Measurements from ENCODE around the gene ALDH3B1.

ALDH3B1 gene

GRCh38 chr11:68042219-68043028 lies 32.3 kb downstream of the ALDH3B1 start:
- Histone ChIP-seq H2AFZ (ENCODE audit: low read depth, low read length) (no peak overlapping the region), H3K9me3 (ENCODE audit: low read length) (no peaks in the 10 kb centered on the region), H3K36me3 (ENCODE audit: insufficient read depth, low read length) (no peaks in the 10 kb centered on the region), H3K4me1 (ENCODE audit: insufficient read depth, low read length) (peaks cover 16% of the 10 kb centered on the region), H3K27me3 (ENCODE audit: insufficient read depth, low read length) (no peaks in the 10 kb centered on the region), H3K4me3 (ENCODE audit: low read length) (no peak overlapping the region)

- H3K27me3 ChIP-seq (ENCODE audit: insufficient read depth, low read length), result no peaks in the 10 kb centered on the region
- no peak overlapping the region for H3K4me3 ChIP-seq (ENCODE audit: low read length)
- H2AFZ ChIP-seq (ENCODE audit: low read depth, low read length), result no peak overlapping the region
- no peaks in the 10 kb centered on the region for H3K9me3 ChIP-seq (ENCODE audit: low read length)
- H3K4me1 ChIP-seq (ENCODE audit: insufficient read depth, low read length), result peaks cover 16% of the 10 kb centered on the region
- H3K36me3 ChIP-seq (ENCODE audit: insufficient read depth, low read length), result no peaks in the 10 kb centered on the region
These were observed 32.9 kb downstream of the ALDH3B1 start for GRCh38 chr11:68043029-68043348.

- no peaks in the 10 kb centered on the region for H3K9me3 ChIP-seq (ENCODE audit: low read length)
- H3K27me3 ChIP-seq (ENCODE audit: insufficient read depth, low read length), result no peaks in the 10 kb centered on the region
- H3K4me3 ChIP-seq (ENCODE audit: low read length), result no peak overlapping the region
- no peaks in the 10 kb centered on the region for H3K36me3 ChIP-seq (ENCODE audit: insufficient read depth, low read length)
- peaks cover 16% of the 10 kb centered on the region for H3K4me1 ChIP-seq (ENCODE audit: insufficient read depth, low read length)
- no peak overlapping the region for H2AFZ ChIP-seq (ENCODE audit: low read depth, low read length)
These were observed 33.4 kb downstream of the ALDH3B1 start for GRCh38 chr11:68043349-68044144.

DNA sequence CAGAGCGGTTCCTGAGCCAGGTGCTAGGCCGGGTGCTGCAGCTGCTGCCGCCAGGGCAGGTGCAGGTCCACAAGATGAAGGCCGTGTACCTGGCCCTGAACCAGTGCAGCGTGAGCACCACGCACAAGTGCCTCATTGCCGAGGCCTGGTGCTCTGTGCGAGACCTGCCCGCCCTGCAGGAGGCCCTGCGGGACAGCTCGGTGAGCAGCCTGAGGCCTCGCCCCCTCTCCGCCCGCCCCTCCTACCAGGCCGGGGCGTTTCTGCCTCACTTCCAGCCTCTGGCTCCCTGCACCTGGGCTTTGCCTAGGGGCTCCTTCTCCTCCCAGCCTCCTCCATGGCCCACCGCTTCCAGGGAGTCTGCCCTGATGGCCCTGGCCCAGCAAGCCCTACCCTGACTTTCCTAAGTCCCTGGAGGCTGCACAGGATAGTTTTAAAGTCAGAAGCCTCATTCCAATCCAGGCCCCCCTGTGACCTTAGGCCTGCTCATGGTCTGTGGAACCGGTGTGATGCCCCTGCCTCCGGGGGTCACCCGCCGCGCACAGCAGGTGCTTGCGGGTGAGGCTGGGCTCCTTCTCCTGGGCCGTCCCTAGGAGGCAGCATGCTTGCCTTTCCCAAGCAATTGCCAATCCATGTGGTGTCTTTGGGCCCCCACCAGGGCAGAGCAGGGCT lies 34.2 kb downstream of the ALDH3B1 start:
- Histone ChIP-seq H3K4me1 (ENCODE audit: insufficient read depth, low read length) (peaks cover 16% of the 10 kb centered on the region), H3K9me3 (ENCODE audit: low read length) (no peaks in the 10 kb centered on the region)

GRCh38 chr11:68044898-68045351 lies 34.8 kb downstream of the ALDH3B1 start:
- Histone ChIP-seq H3K4me1 (ENCODE audit: insufficient read depth, low read length) (peaks cover 13% of the 10 kb centered on the region), H3K4me3 (ENCODE audit: low read length) (no peak overlapping the region), H2AFZ (ENCODE audit: low read depth, low read length) (no peak overlapping the region), H3K27me3 (ENCODE audit: insufficient read depth, low read length) (no peaks in the 10 kb centered on the region), H3K9me3 (ENCODE audit: low read length) (no peaks in the 10 kb centered on the region), H3K36me3 (ENCODE audit: insufficient read depth, low read length) (no peaks in the 10 kb centered on the region)

More for the DNA sequence above, 34.2 kb downstream of the ALDH3B1 start:
- no peaks in the 10 kb centered on the region for H3K36me3 ChIP-seq (ENCODE audit: insufficient read depth, low read length)
- no peak overlapping the region for H2AFZ ChIP-seq (ENCODE audit: low read depth, low read length)
- H3K27me3 ChIP-seq (ENCODE audit: insufficient read depth, low read length), result no peaks in the 10 kb centered on the region
- H3K4me3 ChIP-seq (ENCODE audit: low read length), result no peak overlapping the region

DNA sequence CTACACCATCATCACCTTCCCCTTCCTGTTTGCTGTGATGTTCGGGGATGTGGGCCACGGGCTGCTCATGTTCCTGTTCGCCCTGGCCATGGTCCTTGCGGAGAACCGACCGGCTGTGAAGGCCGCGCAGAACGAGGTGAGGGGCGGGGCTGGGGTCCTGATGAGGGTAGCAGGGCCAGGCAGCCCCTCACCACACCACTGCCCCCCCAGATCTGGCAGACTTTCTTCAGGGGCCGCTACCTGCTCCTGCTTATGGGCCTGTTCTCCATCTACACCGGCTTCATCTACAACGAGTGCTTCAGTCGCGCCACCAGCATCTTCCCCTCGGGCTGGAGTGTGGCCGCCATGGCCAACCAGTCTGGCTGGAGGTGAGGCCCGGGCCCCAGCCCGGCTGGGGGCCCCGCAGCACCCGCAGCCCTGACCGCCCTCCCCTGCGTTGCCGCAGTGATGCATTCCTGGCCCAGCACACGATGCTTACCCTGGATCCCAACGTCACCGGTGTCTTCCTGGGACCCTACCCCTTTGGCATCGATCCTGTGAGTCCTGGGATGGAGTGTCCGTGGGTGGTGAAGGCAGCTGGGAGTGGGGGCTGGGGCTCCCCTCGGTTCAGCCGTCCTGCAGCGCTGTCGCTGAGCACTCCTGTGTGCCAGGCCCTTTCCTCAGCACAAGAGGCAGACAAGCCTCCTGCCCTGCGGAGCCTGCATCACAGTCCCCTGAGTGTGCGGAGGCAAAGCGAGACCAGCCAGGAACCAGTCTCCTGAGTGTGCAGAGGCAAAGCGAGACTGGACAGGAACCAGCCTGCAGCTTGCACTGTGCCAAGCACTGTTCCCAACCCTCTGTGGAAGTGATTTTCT lies 37.5 kb downstream of the ALDH3B1 start:
- no peak overlapping the region for H2AFZ ChIP-seq (ENCODE audit: low read depth, low read length)
- no peaks in the 10 kb centered on the region for H3K36me3 ChIP-seq (ENCODE audit: insufficient read depth, low read length)
- H3K27me3 ChIP-seq (ENCODE audit: insufficient read depth, low read length), result no peaks in the 10 kb centered on the region
- H3K4me1 ChIP-seq (ENCODE audit: insufficient read depth, low read length), result peaks cover 6% of the 10 kb centered on the region
- H3K4me3 ChIP-seq (ENCODE audit: low read length), result no peak overlapping the region
- no peaks in the 10 kb centered on the region for H3K9me3 ChIP-seq (ENCODE audit: low read length)

DNA sequence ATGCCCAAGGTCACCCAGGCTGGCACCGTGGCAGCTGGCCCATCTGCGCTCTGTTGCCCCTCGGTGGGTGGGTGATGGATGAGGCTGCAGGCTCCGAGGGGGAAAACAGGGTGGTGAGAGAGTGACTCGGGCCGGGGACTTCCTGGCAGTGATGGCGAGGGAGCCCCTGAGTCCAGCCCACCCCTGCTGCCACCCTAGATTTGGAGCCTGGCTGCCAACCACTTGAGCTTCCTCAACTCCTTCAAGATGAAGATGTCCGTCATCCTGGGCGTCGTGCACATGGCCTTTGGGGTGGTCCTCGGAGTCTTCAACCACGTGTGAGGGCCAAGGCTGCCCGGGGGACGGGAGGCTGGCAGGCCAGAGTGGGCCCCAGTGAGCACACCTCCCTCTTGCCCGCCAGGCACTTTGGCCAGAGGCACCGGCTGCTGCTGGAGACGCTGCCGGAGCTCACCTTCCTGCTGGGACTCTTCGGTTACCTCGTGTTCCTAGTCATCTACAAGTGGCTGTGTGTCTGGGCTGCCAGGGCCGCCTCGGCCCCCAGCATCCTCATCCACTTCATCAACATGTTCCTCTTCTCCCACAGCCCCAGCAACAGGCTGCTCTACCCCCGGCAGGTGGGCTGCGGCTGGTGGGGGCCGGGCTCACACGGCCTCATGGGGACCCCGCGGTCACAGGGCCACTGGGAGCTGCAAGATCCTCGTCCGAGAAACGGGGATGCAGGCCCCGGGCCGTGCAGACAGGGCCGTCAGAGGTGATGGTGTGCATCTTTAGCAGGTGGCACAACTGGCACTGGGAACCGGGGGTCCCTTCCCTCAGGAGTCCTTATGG lies 38.8 kb downstream of the ALDH3B1 start:
- Histone ChIP-seq H3K36me3 (ENCODE audit: insufficient read depth, low read length) (no peaks in the 10 kb centered on the region), H3K4me3 (ENCODE audit: low read length) (no peak overlapping the region), H3K27me3 (ENCODE audit: insufficient read depth, low read length) (no peaks in the 10 kb centered on the region), H3K9me3 (ENCODE audit: low read length) (no peaks in the 10 kb centered on the region), H3K4me1 (ENCODE audit: insufficient read depth, low read length) (peaks cover 2% of the 10 kb centered on the region), H2AFZ (ENCODE audit: low read depth, low read length) (no peak overlapping the region)

- no peak overlapping the region for H2AFZ ChIP-seq (ENCODE audit: low read depth, low read length)
- H3K4me1 ChIP-seq (ENCODE audit: insufficient read depth, low read length), result no peaks in the 10 kb centered on the region
- no peaks in the 10 kb centered on the region for H3K36me3 ChIP-seq (ENCODE audit: insufficient read depth, low read length)
- H3K4me3 ChIP-seq (ENCODE audit: low read length), result no peak overlapping the region
- no peaks in the 10 kb centered on the region for H3K27me3 ChIP-seq (ENCODE audit: insufficient read depth, low read length)
- H3K9me3 ChIP-seq (ENCODE audit: low read length), result no peaks in the 10 kb centered on the region
These were observed 39.6 kb downstream of the ALDH3B1 start for GRCh38 chr11:68049509-68050370.

DNA sequence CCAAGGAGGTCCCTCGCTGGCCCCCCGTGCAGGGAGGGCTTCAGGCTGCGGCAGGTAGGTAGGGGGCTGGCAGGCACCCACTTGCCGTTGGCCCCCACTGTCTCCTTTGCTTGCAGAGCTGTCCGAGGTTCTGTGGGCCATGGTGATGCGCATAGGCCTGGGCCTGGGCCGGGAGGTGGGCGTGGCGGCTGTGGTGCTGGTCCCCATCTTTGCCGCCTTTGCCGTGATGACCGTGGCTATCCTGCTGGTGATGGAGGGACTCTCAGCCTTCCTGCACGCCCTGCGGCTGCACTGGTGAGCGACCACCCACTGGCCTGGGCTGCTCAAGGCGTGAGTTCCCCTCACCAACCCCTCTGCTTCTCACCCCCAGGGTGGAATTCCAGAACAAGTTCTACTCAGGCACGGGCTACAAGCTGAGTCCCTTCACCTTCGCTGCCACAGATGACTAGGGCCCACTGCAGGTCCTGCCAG lies 40.3 kb downstream of the ALDH3B1 start:
- Histone ChIP-seq H3K36me3 (ENCODE audit: insufficient read depth, low read length) (no peaks in the 10 kb centered on the region), H3K9me3 (ENCODE audit: low read length) (no peaks in the 10 kb centered on the region)

GRCh38 chr11:68051191-68052136 lies 41.3 kb downstream of the ALDH3B1 start:
- no peaks in the 10 kb centered on the region for H3K27me3 ChIP-seq (ENCODE audit: insufficient read depth, low read length)
- no peak overlapping the region for H2AFZ ChIP-seq (ENCODE audit: low read depth, low read length)
- no peaks in the 10 kb centered on the region for H3K4me1 ChIP-seq (ENCODE audit: insufficient read depth, low read length)
- no peaks in the 10 kb centered on the region for H3K9me3 ChIP-seq (ENCODE audit: low read length)
- no peaks in the 10 kb centered on the region for H3K36me3 ChIP-seq (ENCODE audit: insufficient read depth, low read length)
- no peak overlapping the region for H3K4me3 ChIP-seq (ENCODE audit: low read length)

More for the DNA sequence above, 40.3 kb downstream of the ALDH3B1 start:
- no peaks in the 10 kb centered on the region for H3K4me1 ChIP-seq (ENCODE audit: insufficient read depth, low read length)
- no peak overlapping the region for H3K4me3 ChIP-seq (ENCODE audit: low read length)
- no peaks in the 10 kb centered on the region for H3K27me3 ChIP-seq (ENCODE audit: insufficient read depth, low read length)
- no peak overlapping the region for H2AFZ ChIP-seq (ENCODE audit: low read depth, low read length)
